Muscle of leg (tissue), 9 donors: ENCODE data around the gene NRF1. TPM values are rescaled to one million over a fixed set of nuclear protein-coding genes. Genes with fewer than 3 reads are reported as not detected.

ENCODE experiments used
- polyA plus RNA-seq, 8 donors: library from polyadenylated mRNA; unstranded; fragments of 120-200 nt; gene quantifications; one replicate each; pipeline versions ENCODE4 v1.2.1 to v1.2.3, GENCODE V29; 2013; ENCODE audit warnings: inconsistent platforms in 1 of 8, low replicate concordance in 1 of 8; ENCODE audit not compliant: insufficient read length in 8 of 8, insufficient read depth in 1 of 8
- total RNA-seq: library from RNA; stranded (reverse); fragments of 120-200 nt; gene quantifications from one replicate; pipeline ENCODE4 v1.2.4, GENCODE V29; 2013

Gene NRF1
- total and polyA plus RNA-seq, 9 donors: 10.0 to 15.3 (median 12.5) TPM

Other genes starting within 250 kb of the NRF1 start
- gene STRIP2, start 177.3 kb upstream of the NRF1 start, total RNA-seq: 5.2 TPM
- 10 to 100 TPM in 1 of 8 donors, 1 to 10 TPM in 7; 5.1 to 10.1 (median 6.2) TPM for gene STRIP2, start 177.3 kb upstream of the NRF1 start, polyA plus RNA-seq
- gene SMKR1, start 109.2 kb upstream of the NRF1 start, total RNA-seq: not detected
- gene SMKR1, start 109.2 kb upstream of the NRF1 start, polyA plus RNA-seq: under 1 TPM in 4 of 8 donors, not detected in 4; 0.26 to 0.49 (median 0.39) TPM